NCI-H345 treated with DMSO at 0.1 percent for 48 hours (cell line): ENCODE data around the gene SMIM36.
"Not testable (repeated sequence)": the region's sequence is repeated elsewhere in the genome, so short reads cannot be mapped to it uniquely, and the experiment has no call there.

ENCODE experiments used
- DNase-seq: peaks from one replicate; lab custom pipeline; 2025; ENCODE audit not compliant: unreplicated experiment; lab: John Stamatoyannopoulos, UW

SMIM36 gene

DNA sequence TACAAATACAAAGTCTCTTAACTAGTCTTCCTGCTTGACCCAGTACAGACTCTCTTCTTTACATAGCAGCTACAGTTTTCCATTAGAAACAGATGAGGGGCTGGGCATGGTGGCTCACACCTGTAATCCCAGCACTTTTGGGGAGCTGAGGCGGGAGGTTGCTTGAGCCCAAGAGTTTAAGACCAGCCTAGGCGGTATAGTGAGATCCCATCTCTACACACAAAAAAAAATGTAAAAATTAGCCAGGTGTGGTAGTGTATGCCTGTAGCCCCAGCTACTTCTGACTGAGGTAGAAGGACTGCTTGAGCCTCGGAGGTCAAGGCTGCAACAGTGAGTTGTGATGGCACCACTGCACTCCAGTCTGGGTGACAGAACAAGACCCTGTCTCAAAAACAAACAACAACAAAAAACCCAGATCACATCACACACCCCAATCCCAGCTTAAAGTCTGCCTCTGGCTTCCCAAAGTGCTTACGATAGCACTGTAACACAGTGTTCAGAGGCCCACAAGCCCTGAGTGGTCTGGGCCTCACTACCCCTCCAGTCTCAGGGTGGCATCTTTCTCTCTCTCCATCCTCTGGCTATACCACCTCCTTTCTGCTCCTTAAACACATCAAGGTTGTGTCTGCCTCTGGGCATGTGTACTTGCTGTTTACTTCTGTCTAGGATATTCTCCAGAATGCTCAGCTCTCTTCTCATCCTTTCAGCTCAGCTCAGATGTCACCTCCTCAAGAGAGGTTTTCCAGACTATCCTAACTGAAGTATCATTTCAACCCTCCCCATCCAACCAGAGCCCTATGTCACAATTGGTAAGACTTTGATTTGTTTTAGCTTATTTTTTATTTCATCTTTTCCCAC is 93.6 kb downstream of the SMIM36 start:
- DNase-seq = no peak

DNA sequence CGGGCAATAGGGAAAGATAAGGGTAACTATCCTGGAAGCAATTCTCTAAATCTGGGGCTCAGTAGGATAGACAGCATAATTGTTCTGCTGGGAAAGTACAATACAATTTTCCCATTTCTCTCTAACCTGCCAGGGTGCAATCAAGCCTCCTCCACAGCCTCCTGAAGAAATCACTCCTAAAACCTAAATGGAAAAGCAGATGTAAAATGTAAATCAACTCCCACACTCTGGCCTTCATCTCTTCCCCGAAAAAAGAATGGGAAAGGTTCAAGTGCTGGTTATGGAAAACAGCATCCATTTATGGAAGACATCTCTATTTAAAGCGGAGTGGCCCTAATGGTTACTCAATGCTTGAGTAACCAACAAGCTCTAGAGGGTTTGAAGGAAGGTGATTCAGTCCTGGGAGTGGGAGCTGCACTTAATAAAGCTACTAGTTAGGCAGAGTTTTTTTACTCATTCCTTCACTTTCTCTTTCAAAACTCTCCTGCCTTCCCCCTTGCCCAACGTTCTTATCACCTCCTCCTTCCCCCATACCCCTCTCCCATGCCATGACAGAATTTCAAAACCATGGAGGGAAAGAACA is 94.7 kb downstream of the SMIM36 start:
- DNase-seq = no peak

GRCh38 chr17:55416000-55416399 is 95.3 kb downstream of the SMIM36 start:
- DNase-seq = no peak

DNA sequence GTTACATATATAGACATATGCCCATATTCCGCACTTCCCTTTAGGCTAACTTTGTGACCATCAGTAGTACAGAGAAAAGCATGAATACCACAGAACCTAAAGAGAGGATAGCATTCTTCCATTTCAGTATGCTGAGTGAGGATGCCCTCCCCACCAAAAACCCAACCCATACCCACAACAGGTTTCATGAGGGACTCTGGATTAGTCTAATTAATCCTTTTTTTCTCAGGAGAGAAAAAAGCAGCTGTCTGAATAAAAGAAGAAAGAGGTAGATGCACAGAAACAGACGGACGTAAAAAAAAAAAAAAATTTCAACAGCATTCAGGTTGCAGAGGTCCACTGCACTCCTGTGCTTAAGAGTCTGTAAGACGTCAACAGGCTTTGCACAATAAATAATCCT is 96.3 kb downstream of the SMIM36 start:
- no peak for DNase-seq

GRCh38 chr17:55413825-55414489 is 97.3 kb downstream of the SMIM36 start:
- DNase-seq = no peak

DNA sequence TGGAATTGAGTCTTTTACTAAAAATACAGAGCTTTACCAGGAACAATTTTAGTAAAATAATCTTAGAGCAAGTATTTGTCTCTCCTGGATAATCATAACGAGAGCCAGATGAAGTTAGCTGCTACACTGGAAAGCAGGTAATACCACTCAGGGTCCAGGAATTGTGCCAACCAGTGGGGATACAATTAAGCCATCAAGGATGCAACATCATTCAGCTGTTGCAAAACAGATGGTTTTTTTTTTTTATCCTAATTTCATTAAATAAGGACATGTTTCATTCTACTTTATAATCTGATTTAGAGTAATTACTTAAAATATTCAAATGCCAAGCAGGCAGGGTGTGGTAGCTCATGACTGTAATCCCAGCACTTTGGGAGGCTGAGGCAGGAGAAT is 99.8 kb downstream of the SMIM36 start:
- no peak for DNase-seq

DNA sequence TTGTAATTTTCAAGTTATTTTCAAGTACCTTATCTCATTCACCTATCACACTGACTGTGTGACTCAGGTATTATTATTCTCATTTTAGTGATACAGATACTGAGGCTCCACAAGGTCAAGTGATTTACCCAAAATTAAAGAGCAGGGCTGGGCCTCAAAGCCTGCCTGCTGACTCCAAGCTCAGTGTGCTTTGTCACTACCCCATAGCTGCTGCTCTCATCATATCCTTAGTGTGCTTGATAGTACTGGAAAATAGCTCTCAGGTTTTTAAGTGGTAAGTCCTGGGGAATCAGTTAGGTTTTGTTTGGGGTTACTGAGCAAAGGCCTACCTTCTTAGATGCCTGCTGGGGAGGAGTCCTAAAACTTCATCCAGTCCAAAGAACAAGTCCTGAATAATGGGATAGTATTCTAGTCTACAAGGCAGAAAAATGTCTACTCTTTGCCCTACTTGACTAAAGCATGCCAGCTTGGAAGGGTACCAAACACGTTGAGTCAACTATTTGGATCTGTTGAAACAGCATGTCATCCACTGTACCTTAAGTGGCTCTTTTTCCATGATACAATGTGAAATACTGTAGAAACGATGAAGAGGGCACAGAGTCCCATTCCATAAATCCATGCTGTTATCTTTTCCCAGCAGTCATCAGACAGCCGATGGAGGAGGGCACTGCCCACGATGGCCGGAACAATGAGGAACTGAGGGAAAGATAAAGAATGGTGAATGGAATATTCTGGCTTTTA is 100.4 kb downstream of the SMIM36 start:
- DNase-seq = no peak

GRCh38 chr17:55409030-55409800 is 102.0 kb downstream of the SMIM36 start:
- no peak for DNase-seq

DNA sequence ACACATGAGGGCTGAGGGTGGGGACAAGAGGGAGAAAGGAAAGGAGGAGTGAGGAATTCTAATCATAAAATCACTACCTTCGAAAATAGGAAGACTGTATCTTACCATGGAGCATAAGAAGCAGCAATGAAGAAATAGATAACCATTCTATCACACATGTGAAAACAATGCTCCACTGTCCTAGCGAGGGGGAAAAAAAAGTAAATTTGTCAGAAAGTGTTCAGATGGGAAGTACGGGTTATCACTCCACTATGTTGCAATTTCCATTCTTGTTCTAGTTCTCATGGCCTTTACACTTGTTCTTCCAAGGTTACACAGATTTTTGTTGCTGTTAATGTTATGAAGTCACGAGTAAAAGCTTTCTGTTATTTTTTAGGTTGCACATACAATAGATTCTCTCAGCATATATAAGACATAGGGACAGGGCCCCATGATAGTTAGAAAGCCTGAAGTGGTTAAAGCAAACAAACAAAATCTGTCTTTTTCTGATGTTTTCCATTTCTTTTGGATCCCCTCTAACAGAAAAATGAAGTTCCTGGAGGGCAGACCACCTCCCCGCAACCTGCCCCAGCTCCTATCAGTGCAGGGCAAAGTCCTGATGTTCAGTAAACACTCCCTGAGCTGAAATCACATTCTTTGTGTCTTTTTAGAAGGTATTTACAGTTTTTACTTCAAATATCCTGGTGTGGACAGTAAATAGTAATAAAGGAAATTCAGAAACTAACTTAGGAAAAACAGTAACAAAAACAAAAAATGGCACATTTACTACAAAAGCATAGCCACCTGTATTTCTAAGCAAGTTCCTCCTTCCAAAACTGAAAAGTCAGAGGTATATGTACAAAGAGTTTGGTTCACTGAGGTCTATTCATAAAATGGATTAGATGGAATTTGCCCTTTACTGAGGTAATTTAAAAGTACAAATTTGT is 103.3 kb downstream of the SMIM36 start:
- no peak for DNase-seq

- no peak for DNase-seq
Measured at GRCh38 chr17:55405600-55405999, 105.7 kb downstream of the SMIM36 start.

- not testable (repeated sequence) for DNase-seq
Measured at GRCh38 chr17:55404197-55404596, 107.1 kb downstream of the SMIM36 start.

DNA sequence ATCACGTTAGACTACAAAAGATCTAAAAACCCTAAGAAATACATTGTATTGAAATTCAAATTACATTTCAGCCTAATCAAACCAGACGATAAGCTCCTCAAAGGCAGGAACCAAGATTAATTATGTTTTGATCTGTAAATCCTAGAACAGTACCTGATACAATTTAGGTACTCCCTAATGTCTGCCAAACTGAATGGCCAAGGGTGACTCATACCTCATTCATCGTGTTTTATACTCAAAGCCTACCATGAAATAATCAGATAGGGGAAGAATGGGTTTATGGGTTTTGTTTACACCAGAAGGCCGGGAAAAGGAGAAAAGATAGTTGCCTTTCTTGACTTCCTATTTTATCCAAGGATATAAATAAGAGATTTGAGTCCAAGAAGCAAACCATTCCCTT is 108.9 kb downstream of the SMIM36 start:
- no peak for DNase-seq
